Stimulated activated CD4-positive, alpha-beta T cell treated with anti-CD3 and anti-CD28 coated beads, Interleukin-12 subunit alpha, Interleukin-12 subunit beta, amount 100 ng/mL, for 4 hours (primary cell): ENCODE data around the gene HOOK2.
"Not testable (repeated sequence)": the region's sequence is repeated elsewhere in the genome, so short reads cannot be mapped to it uniquely, and the experiment has no call there.

Source experiments
- DNase-seq: peaks from one replicate; pipeline ENCODE4 v3.0.0-alpha.2; 2020

The HOOK2 gene, protein sequence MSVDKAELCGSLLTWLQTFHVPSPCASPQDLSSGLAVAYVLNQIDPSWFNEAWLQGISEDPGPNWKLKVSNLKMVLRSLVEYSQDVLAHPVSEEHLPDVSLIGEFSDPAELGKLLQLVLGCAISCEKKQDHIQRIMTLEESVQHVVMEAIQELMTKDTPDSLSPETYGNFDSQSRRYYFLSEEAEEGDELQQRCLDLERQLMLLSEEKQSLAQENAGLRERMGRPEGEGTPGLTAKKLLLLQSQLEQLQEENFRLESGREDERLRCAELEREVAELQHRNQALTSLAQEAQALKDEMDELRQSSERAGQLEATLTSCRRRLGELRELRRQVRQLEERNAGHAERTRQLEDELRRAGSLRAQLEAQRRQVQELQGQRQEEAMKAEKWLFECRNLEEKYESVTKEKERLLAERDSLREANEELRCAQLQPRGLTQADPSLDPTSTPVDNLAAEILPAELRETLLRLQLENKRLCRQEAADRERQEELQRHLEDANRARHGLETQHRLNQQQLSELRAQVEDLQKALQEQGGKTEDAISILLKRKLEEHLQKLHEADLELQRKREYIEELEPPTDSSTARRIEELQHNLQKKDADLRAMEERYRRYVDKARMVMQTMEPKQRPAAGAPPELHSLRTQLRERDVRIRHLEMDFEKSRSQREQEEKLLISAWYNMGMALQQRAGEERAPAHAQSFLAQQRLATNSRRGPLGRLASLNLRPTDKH

GRCh38 chr19:12774588-12775555, at the start of gene HOOK2:
Gene HOOK2 (minus strand): TSS chr19:12775552. CDS start chr19:12775449, 103 bp downstream.
- DNase-seq = no peak

DNA sequence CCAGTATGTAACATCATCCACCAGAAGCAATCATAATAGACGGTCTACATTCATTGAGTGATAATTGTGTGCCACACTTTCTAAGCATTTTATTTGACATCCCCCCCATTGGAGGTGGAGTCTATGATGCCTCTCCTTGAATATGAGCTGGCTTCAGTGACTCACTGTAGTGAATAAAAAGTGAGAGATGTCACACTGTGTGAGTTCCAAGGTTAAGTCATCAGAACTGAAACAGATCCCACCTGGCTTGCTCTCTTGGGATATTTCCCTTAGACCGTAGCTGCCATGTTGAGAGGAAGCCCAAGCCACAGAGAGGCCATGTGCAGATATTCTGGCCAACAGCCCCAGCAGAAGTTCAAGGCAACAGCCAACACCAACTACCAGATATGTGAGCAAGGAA, 46.4 kb upstream of the HOOK2 start:
- DNase-seq = no peak

- not testable (repeated sequence) for DNase-seq
Measured at GRCh38 chr19:12817810-12818209, 42.5 kb upstream of the HOOK2 start.

DNA sequence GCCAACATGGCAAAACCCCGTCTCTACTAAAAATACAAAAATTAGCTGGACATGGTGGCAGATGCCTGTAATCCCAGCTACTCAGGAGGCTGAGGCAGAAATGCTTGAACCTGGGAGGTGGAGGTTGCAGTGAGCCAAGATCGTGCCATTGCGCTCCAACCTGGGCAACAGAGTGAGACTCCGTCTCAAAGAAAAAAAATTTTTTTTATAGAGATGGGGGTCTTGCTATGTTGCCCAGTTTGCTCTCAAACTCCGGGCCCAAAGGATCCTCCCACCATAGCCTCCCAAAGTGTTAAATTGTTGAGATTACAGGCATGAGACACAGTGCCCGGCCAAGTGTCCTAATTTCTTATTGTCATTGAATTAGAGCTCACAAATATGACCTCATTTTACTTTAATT, 41.8 kb upstream of the HOOK2 start:
- not testable (repeated sequence) for DNase-seq

DNA sequence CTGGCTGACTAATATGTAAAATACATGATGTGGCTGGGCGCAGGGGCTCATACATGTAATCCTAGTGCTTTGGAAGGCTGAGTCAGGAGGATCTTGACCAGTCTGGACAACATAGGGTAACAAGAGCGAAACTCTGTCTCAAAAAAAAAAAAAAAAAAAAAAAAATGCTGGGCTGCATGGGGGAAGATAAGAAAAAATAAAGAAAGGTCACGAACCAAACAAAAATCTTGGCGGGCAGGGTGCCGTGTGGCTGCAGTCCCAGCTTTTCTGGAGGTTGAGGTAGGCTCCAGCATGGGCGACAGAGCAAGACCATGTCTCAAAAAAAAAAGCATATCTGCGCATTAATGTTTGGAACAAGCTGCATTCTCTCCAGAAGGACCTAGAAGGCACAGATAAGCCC, 39.7 kb upstream of the HOOK2 start:
- no peak for DNase-seq

GRCh38 chr19:12806242-12807081, 31.1 kb upstream of the HOOK2 start, which contains the start of gene RNASEH2A:
Gene RNASEH2A (plus strand): TSS chr19:12806584. CDS start chr19:12806674, 90 bp downstream.
- peak; percentile 85 for DNase-seq

DNA sequence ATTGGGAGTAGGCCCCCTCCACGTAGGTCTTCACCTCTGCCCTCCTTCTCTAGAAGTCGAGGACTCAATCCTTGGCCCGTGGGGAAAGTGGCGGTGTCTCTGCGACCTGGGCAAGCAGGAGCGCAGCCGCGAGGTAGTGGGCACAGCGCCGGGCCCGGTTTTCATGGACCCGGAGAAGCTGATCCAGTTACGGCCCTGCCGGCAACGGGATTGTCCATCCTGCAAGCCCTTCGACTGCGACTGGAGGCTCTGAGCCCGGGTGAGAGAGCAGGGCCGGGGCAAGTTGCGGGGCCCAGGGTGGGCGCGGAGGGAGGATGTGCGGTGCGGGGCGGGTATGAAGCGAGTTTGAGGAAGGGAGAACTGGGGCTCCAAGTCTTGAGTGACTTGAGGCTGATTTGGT, 28.7 kb upstream of the HOOK2 start:
- no peak for DNase-seq

GRCh38 chr19:12802267-12803106, 27.1 kb upstream of the HOOK2 start:
- DNase-seq = no peak

GRCh38 chr19:12801466-12802266, 26.3 kb upstream of the HOOK2 start, which contains the start of the genes PRDX2 and THSD8:
Gene PRDX2 (minus strand): TSS chr19:12801800. CDS start chr19:12801261, 539 bp downstream.
Gene THSD8 (plus strand): TSS chr19:12802069. CDS start chr19:12802072, 3 bp downstream.
- DNase-seq = peak; percentile 75

DNA sequence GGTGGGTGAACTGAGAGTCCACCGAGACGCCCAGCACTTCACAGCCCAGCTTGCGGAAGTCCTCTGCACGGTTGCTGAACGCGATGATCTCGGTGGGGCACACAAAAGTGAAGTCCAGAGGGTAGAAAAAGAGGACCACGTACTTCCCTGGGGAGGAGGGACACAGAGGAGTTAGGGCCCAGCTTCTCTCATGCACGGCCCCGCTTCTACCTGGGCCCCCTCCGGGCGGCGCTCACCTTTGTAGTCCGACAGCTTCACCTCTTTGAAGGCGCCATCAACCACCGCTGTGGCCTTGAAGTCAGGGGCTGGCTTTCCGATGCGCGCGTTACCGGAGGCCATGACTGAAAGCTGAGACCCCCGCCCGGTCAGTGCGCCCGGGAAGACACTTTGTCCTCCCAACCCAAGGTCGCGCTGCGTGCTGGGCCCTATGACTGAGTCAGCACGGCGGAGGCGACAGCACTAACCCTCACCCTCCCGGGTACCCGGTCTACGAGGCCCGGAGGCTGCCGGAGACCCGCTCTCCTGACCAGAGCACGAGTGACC, 25.6 kb upstream of the HOOK2 start:
- DNase-seq = no peak

DNA sequence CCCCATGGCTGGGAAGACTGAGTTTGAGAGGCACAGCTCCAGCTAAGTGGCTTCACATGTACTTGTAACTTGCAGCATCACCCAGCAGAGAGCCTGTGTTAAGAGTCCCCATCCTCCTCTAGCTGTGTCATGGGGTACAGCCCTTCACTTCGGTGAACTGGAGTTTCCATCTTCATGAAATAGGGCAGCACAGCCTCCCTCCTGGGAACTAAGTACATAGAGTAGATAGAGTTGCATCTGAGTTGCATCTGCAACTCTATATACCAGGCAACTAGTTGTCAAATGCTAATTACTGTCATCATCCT, 25.1 kb upstream of the HOOK2 start:
- no peak for DNase-seq

DNA sequence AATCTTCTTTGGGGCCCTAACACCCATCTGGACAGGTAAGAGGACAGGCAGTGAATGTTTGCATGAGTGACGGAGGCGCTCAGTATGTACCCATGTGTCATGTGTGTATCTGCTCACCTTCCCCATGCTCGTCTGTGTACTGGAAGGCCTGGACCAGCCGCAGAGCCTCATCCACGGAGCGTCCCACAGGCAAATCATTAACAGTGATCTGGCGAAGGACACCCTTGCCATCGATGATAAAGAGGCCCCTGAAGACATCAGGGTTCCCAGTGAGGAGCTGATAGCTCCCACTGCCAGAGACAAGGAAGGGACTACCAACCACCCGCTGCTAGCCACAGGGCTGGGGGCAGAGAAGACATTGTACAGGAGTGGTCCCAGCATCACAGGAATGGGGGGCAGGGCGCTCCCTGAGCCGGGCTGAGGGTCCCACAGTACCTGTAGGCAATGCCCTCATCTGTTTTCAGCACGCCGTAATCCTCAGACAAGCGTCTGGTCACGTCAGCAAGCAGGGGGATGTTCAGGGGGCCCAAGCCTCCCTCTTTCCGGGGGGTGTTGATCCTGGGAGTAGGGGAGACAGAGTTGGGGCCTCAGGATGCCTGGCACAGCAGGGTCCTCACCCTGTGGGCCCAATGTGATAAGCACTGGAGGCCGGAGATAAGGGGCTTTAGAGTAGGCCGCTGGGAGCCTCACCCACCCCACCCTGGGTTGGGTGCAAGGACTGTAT, 24.6 kb upstream of the HOOK2 start:
- no peak for DNase-seq

GRCh38 chr19:12797607-12798006, 22.3 kb upstream of the HOOK2 start:
- not testable (repeated sequence) for DNase-seq

- DNase-seq = no peak
Measured at GRCh38 chr19:12797141-12797587, 21.8 kb upstream of the HOOK2 start.

DNA sequence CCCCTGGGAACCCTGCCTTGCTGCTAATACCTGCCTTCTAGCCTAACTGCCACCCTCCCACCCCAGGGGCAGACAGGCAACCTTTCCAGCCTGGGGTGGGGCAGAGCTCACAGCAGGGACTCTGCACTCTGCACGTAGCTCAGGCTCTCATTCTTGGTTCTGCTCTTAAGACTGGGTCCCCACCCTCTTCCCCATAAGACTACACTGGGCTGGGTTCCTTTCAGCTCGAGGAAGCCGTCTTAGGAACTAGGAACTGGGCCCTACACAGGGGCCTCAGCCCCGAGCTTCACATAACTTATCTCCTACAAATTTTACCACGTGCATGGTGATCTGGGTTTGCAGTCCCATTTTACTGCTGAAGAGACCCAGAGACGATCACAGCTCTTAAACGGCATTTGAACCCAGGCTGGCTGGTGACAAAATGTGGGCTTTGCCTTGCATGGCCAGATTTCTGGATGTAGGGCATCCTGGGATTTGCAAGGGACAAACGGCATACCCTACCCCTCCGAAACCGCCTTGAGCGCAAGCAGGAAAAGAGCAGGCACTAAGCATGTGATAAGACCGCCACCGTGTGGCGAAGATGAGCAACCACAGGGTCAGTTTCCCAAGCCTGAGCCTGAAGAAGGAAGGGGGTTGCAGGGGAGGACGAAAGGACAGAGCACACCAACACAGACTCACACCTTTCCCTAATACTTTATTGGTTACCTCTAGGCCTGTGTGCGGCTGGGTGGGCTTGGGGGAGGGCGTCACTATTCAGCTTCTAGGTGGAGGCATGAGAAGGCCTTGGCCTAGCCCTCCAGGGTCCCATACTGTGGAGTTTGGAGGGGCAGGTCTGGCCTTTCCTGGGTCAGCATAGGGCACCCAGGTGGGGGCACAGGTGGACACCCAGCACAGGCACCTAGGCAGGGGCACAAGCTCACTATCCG, 21.1 kb upstream of the HOOK2 start:
- peak; percentile 66 for DNase-seq

- no peak for DNase-seq
Measured at GRCh38 chr19:12794971-12795381, 19.6 kb upstream of the HOOK2 start.

DNA sequence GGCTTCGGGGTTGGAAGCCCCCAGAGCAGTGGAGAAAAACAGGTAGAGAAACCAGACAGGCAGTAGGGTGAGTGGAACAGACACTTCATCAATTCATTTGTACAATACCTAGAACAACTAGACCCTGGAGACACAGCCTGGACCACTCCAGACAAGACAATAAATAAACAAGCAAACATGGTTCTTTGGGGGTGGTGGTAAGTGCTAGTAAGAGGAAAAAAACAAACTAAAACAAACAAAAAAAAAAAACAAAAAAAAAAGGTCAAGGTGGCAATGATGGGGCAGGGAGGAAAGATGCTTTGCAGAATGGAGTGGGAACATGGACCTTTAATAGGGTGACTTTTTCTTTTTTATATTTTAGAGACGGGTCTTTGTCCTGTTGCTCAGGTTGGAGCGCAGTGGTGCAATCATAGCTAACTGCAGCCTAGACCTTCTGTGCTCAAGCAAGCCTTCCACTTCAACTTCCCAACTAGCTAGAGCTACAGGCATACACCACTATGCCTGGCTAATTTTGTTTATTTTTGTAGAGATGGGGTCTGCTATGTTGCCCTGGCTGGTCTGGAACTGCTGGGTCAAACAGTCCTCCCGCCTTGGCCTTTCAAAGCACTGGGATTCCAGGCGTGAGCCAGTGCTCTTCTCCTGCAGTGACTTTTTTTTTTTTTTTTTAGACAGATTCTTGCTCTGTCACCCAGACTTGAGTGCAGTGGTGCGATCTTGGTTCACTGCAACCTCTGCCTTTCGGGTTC, 19.0 kb upstream of the HOOK2 start:
- DNase-seq = no peak
